Stimulated activated naive CD4-positive, alpha-beta T cell treated with Interleukin-2 at 50 U/mL for 16 hours (primary cell): ENCODE data around the gene MARCHF4.
A peak's percentile ranks its signal among the peaks of the same experiment; 100 is the strongest.

ENCODE experiments used
- DNase-seq: peaks from one replicate; lab custom pipeline; 2025; lab: John Stamatoyannopoulos, UW

The MARCHF4 gene

GRCh38 chr2:216371721-216372702 lies at the start of gene MARCHF4:
Gene MARCHF4 (minus strand): TSS chr2:216372483. CDS start chr2:216370260, 2,223 bp downstream.
- DNase-seq = peak; percentile 31

GRCh38 chr2:216420367-216421101 lies 48.3 kb upstream of the MARCHF4 start:
- DNase-seq = no peak

- no peak for DNase-seq
These were observed 46.7 kb upstream of the MARCHF4 start for GRCh38 chr2:216418981-216419380.

- no peak for DNase-seq
These were observed 44.5 kb upstream of the MARCHF4 start for GRCh38 chr2:216416571-216417307.

- DNase-seq = no peak
These were observed 43.3 kb upstream of the MARCHF4 start for GRCh38 chr2:216415541-216415940.

GRCh38 chr2:216414772-216415319 lies 42.6 kb upstream of the MARCHF4 start:
- no peak for DNase-seq

- no peak for DNase-seq
These were observed 41.6 kb upstream of the MARCHF4 start for GRCh38 chr2:216413882-216414281.

GRCh38 chr2:216412022-216412999 lies 40.0 kb upstream of the MARCHF4 start, which contains the start of gene SMARCAL1:
Gene SMARCAL1 (plus strand): TSS chr2:216412484. CDS start chr2:216414705, 2,221 bp downstream.
- DNase-seq = peak; percentile 98

GRCh38 chr2:216410550-216410949 lies 38.3 kb upstream of the MARCHF4 start:
- DNase-seq = no peak

GRCh38 chr2:216408426-216409290 lies 36.4 kb upstream of the MARCHF4 start:
- no peak for DNase-seq

GRCh38 chr2:216406826-216407225 lies 34.5 kb upstream of the MARCHF4 start:
- DNase-seq = no peak

- DNase-seq = no peak
These were observed 33.3 kb upstream of the MARCHF4 start for GRCh38 chr2:216405588-216405987.

GRCh38 chr2:216404010-216404618 lies 31.8 kb upstream of the MARCHF4 start:
- DNase-seq = peak; percentile 5

- no peak for DNase-seq
These were observed 30.5 kb upstream of the MARCHF4 start for GRCh38 chr2:216402751-216403150.

GRCh38 chr2:216399621-216400020 lies 27.3 kb upstream of the MARCHF4 start:
- DNase-seq = no peak

- no peak for DNase-seq
These were observed 22.6 kb upstream of the MARCHF4 start for GRCh38 chr2:216394881-216395280.

- no peak for DNase-seq
These were observed 20.9 kb upstream of the MARCHF4 start for GRCh38 chr2:216392945-216393840.

GRCh38 chr2:216392018-216392562 lies 19.8 kb upstream of the MARCHF4 start:
- no peak for DNase-seq
